Measurements from ENCODE around the gene USP28.

The USP28 gene

GRCh38 chr11:113818426-113818825 lies 56.9 kb downstream of the USP28 start:
- FAIRE-seq: no peak
- TF ChIP-seq CTCF (IDR thresholded peaks at IDR 0.05; ENCODE audit: insufficient read depth, missing control alignments): no peak
- no peak for DNase-seq (ENCODE audit: insufficient read length, low spot score)

- no peak for TF ChIP-seq CTCF (IDR thresholded peaks at IDR 0.05; ENCODE audit: insufficient read depth, missing control alignments)
- FAIRE-seq: no peak
- DNase-seq (ENCODE audit: insufficient read length, low spot score): no peak
Observed at GRCh38 chr11:113817626-113818025, 57.7 kb downstream of the USP28 start.

- DNase-seq (ENCODE audit: insufficient read length, low spot score) (no peak), FAIRE-seq (no peak)
- no peak for TF ChIP-seq CTCF (IDR thresholded peaks at IDR 0.05; ENCODE audit: insufficient read depth, missing control alignments)
Observed at GRCh38 chr11:113817162-113817561, 58.2 kb downstream of the USP28 start.

- FAIRE-seq: no peak
- no peak for TF ChIP-seq CTCF (IDR thresholded peaks at IDR 0.05; ENCODE audit: insufficient read depth, missing control alignments)
- no peak for DNase-seq (ENCODE audit: insufficient read length, low spot score)
Observed at GRCh38 chr11:113814181-113814580, 61.2 kb downstream of the USP28 start.

- no peak for FAIRE-seq
Observed at GRCh38 chr11:113808931-113809330, 66.4 kb downstream of the USP28 start.

GRCh38 chr11:113806406-113806805 lies 69.0 kb downstream of the USP28 start:
- no peak for FAIRE-seq
- no peak for DNase-seq (ENCODE audit: insufficient read length, low spot score)
- peak; percentile 44 for TF ChIP-seq CTCF (IDR thresholded peaks at IDR 0.05; ENCODE audit: insufficient read depth, missing control alignments)

More at GRCh38 chr11:113808931-113809330, 66.4 kb downstream of the USP28 start:
- TF ChIP-seq CTCF (IDR thresholded peaks at IDR 0.05; ENCODE audit: insufficient read depth, missing control alignments): no peak
- no peak for DNase-seq (ENCODE audit: insufficient read length, low spot score)

- TF ChIP-seq CTCF (IDR thresholded peaks at IDR 0.05; ENCODE audit: insufficient read depth, missing control alignments): no peak
- FAIRE-seq (no peak), DNase-seq (ENCODE audit: insufficient read length, low spot score) (no peak)
Observed at GRCh38 chr11:113805640-113806039, 69.7 kb downstream of the USP28 start.
